Right lung (tissue), 5 donors: ENCODE results near the gene CDC25C. TPM values are rescaled to one million over a fixed set of nuclear protein-coding genes. Genes with fewer than 3 reads are reported as not detected.
A peak's percentile ranks its signal among the peaks of the same experiment; 100 is the strongest.
"Not testable (repeated sequence)": the region's sequence is repeated elsewhere in the genome, so short reads cannot be mapped to it uniquely, and the experiment has no call there.

ENCODE experiments used
- DNase-seq, 2 donors: peaks; one replicate each; pipeline ENCODE4 v3.0.0-alpha.2; 2013
- polyA plus RNA-seq, 5 donors: library from polyadenylated mRNA; unstranded; fragments of 120-200 nt; gene quantifications; one replicate each; pipeline versions ENCODE4 v1.2.1 to v1.2.3, GENCODE V29; 2013; ENCODE audit warnings: inconsistent platforms in 1 of 5, low replicate concordance in 1 of 5; ENCODE audit not compliant: insufficient read length in 5 of 5, insufficient read depth in 1 of 5

Gene CDC25C
- polyA plus RNA-seq, 5 donors = 5.7 to 16.4 (median 10.2) TPM

DNA sequence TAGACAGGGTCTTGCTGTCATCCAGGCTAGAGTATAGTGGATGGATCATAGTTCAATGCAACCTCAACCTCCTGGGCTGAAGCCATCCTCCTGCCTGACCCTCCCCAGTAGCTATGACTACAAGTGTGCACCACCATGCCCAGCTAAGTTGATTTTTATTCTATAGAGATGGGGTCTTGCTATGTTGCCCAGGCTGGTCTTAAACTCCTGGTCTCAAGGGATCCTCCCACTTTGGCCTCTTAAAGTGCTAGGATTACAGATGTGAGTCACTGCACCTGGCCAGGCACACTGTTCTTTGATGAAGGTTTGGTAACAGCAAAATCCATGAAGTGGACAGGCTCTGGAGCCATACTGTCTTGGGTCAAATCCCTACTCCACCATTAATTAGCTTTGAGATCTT lies 50.7 kb downstream of the CDC25C start:
- DNase-seq = no peak

GRCh38 chr5:138276402-138277054 lies 55.1 kb downstream of the CDC25C start:
- DNase-seq = no peak

GRCh38 chr5:138275895-138276294 lies 55.7 kb downstream of the CDC25C start:
- no peak for DNase-seq

- no peak for DNase-seq
These were observed 56.2 kb downstream of the CDC25C start for GRCh38 chr5:138275379-138275782.

GRCh38 chr5:138274189-138274853 lies 57.3 kb downstream of the CDC25C start, which contains the start of gene GFRA3:
GFRA3 (minus strand) TSS chr5:138274621; CDS start chr5:138274424, 197 bp downstream.
- no peak for DNase-seq

GRCh38 chr5:138273834-138274188 lies 57.8 kb downstream of the CDC25C start:
- no peak for DNase-seq

DNA sequence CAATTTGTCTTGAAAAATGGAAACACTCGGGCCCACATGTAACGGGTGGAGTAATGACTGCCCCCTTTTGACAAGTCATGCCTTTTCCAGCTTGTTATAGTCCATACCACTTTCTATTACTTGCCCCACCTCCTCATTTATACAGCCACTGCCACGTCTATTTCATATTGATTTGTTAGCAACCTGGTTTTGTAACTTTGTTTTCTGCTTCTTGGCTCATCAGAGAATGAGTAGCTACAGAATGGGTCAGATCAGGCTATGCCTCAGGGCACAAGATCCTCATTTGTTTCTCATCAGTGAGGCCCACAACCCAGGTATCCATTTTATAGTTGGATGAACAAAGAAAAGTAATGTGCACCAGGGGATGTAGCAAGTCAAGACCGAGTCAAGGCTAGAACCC lies 58.9 kb downstream of the CDC25C start:
- DNase-seq = no peak

- DNase-seq = no peak
These were observed 60.3 kb downstream of the CDC25C start for GRCh38 chr5:138271281-138271680.

- no peak for DNase-seq
These were observed 67.4 kb downstream of the CDC25C start for GRCh38 chr5:138264183-138264582.

DNA sequence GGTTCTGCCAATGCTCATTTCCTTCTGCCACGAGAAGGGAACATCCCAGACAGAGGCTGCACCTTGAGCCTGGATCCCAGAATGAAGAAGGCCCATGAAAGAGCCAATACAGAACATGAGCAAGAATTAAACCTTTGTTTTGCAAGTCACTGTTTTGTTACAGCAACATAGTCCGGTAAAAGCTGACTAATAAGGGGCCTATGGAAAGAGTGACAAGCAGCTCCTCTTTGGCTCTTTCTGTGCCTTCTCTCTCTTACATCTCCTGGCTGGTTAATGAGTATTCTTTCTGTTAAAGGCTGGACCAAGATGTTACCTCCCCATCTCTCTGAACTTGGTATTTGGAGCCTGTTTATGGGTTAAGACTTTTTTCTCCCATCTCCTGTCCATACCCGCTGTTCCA lies 68.0 kb downstream of the CDC25C start:
- DNase-seq = no peak

GRCh38 chr5:138258704-138259292 lies 72.8 kb downstream of the CDC25C start:
- DNase-seq = no peak

- no peak for DNase-seq
These were observed 74.0 kb downstream of the CDC25C start for GRCh38 chr5:138257583-138257982.

DNA sequence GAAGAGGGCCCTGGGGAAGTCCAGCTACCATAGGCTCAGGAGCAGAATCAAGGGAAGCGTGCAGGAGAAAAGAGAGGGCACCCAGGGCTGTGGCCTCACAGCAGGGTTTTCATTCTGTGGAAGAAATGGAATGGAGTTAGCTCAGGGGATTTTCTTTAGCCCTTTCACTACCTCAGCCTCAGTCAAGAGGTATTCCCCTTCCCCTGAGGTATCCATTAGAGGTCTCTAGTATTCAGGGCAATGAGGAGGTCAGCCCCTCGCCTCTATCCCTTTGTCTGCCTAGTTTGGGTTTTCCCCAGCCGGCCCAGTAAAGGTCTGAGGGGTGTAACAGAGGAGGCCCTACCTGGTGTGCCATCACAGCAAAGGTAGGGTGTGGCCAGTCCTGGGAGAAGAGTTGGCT lies 78.7 kb downstream of the CDC25C start:
- DNase-seq = no peak

GRCh38 chr5:138247800-138248199 lies 83.8 kb downstream of the CDC25C start:
- DNase-seq = not testable (repeated sequence)

- DNase-seq = no peak
These were observed 84.8 kb downstream of the CDC25C start for GRCh38 chr5:138246822-138247221.

DNA sequence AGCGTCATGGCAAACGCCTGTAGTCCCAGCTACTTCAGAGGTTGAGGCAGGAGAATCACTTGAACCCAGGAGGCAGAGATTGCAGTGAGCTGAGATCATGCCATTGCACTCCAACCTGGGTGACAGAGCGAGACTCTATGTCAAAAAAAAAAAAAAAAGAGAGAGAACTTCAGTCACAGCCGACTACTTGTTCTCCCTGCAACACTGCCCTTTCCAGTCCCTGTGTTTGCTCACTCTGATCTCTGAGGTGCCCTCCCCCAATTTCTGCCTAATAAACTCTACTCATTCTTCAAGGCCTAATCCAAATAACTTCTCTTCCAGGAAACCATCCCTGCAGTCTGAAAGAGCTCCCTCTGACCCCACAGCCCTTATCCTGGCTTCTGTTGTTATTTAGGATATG lies 85.3 kb downstream of the CDC25C start:
- DNase-seq = no peak

DNA sequence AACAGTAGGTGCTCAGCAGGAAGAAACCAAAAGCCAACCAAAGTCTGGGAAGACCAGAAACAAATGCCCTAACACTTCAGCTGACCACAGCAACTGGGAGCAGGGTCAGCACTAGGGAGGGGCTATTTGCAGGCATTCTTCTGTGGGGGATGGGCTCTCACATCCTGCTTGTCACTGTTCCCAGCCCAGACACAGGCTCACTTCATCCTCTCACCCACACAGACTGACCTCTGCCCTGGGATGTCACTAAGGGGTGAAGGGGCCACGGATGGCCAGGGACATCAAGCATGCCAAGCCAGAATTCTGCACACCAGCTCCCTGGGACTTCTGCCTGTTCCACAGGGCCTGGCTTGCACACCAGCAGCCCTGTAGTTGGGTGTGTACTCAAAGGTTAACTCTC lies 85.9 kb downstream of the CDC25C start:
- DNase-seq = no peak

GRCh38 chr5:138243794-138244193 lies 87.8 kb downstream of the CDC25C start:
- no peak for DNase-seq

DNA sequence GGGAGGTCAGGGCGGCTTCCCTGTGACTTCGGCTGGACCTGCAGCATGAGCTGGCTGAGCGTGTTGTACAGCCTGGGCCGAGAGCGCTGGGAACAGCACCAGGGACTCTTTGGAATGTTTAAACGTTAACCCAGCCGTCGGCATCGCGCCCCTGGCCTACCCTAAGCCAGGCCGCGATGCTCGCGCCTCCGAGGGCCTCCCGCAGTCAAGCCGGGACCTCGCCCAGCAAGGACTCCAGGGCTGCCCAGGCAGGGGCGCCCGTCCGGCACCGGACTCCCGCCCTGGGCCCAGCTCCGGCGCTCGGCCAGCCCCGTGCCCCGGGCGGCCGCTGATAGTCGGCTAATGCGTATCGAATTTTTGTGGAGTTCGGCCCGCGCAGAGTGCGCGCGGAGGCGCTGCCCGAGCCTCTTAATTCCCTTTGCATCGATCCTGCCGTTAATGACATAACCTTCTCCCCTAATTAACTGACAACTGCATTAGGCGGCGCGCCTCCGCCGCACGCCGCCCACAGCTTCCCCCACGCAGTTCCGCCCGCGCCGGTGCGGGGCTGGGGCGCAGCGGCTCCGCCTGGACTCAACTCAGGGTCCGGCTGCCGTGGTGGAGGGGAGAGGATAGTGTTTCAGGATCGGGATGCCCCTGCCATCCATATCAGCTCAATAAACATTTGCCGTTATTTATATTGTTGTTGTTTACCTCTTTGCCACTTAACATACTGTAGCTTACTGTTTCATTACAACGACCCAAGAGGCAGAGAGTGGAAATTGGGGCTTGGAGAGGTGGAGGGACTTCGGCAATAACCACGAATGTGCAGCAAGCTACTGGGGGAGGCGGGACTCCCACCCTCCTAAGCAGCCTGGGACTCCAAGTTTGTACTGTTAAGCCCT lies 89.7 kb downstream of the CDC25C start:
- DNase-seq = peak; percentile 27 to 34

- DNase-seq = no peak
These were observed 90.8 kb downstream of the CDC25C start for GRCh38 chr5:138240650-138241385.

GRCh38 chr5:138238034-138238433 lies 93.6 kb downstream of the CDC25C start:
- no peak for DNase-seq
